ENCODE results near the gene SNRNP35. TPM values are rescaled to one million over a fixed set of nuclear protein-coding genes. Genes with fewer than 3 reads are reported as not detected.
A peak's percentile ranks its signal among the peaks of the same experiment; 100 is the strongest.
"Not testable (repeated sequence)": the region's sequence is repeated elsewhere in the genome, so short reads cannot be mapped to it uniquely, and the experiment has no call there.

SNRNP35 gene
- total and polyA plus RNA-seq, 3 donors from 2014 or later = 16.5 to 32.0 (median 31.7) TPM

DNA sequence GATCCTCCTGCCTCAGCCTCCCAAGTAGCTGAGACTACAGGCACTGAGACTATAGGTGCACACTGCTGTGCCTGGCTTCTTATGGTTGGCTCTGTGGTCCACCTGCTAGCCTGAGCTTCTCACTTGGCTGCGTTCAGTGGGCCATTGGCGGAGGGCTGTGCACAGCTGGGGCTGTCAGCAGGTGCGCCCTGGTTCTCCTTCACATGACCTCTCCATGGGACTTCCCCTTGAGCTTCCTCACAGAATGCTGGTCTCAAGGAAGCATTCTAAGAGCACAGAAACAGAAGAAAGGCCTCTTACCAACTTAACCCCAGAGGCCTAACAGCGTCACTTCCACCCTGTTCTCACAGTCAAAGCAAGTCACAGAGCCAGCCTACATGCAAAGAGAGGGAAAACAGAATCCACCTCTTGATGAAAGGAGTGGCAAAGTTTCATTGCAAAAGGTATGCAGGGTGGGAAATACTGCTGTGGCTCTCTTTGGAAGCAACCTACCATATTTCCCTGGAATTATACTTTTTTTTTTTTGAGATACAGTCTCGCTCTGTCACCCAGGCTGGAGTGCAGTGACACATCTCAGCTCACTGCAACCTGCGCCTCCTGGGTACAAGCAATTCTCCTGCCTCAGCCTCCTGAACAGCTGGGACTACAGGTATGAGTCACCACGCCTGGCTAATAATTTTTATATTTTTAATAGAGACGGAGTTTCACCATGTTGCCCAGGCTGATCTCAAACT is 30.7 kb upstream of the SNRNP35 start:
- WGBS, 2 donors = 93 to 96% methylated on average over 8 of the region's 8 CpGs
- no peak for DNase-seq
- no peaks in the 10 kb centered on the region for H3K9me3 ChIP-seq
- intact Hi-C loops (cut with DNase I; ENCODE audit: low total_unique reads) = no loop called here
- TF ChIP-seq CTCF (IDR thresholded peaks at IDR 0.05) = no peak
- no peak for TF ChIP-seq POLR2A (IDR thresholded peaks at IDR 0.05)
- no peaks in the 10 kb centered on the region for H3K27me3 ChIP-seq
- H3K36me3 ChIP-seq (ENCODE audit: low read depth, missing control alignments) = no peaks in the 10 kb centered on the region
- no peak overlapping the region for H3K27ac ChIP-seq
- H3K4me3 ChIP-seq = no peak overlapping the region
- no peaks in the 10 kb centered on the region for H3K4me1 ChIP-seq

- no peaks in the 10 kb centered on the region for H3K36me3 ChIP-seq (ENCODE audit: low read depth, missing control alignments)
- peaks cover 4% of the 10 kb centered on the region for H3K4me1 ChIP-seq
- no peak for DNase-seq
- WGBS, 2 donors = 78 to 84% methylated on average over 6 of the region's 6 CpGs
- no peak overlapping the region for H3K4me3 ChIP-seq
- no peak overlapping the region for H3K27ac ChIP-seq
- TF ChIP-seq POLR2A (IDR thresholded peaks at IDR 0.05) (no peak), CTCF (IDR thresholded peaks at IDR 0.05) (no peak)
- no peaks in the 10 kb centered on the region for H3K9me3 ChIP-seq
- intact Hi-C loops (cut with DNase I; ENCODE audit: low total_unique reads) = no loop called here
- H3K27me3 ChIP-seq = no peaks in the 10 kb centered on the region
These were observed 29.3 kb upstream of the SNRNP35 start for GRCh38 chr12:123428591-123428990.

DNA sequence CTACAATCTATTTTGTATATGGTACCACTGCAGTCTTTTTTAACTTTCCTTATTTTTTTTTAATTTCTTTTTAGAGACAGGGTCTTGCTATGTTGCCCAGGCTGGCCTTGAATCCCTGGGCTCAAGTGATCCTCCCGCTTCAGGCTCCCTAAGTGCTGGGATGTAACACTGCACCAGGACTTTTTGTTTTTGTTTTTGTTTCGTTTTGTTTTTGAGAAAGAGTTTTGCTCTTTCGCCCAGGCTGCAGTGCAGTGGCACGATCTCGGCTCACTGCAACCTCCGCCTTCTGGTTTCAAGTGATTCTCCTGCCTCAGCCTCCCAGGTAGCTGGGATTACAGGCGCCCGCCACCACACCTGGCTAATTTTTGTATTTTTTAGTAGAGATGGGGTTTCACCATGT is 28.8 kb upstream of the SNRNP35 start:
- H3K9me3 ChIP-seq; H3K27ac ChIP-seq; H3K36me3 ChIP-seq (ENCODE audit: low read depth, missing control alignments); H3K27me3 ChIP-seq; intact Hi-C loops (cut with DNase I; ENCODE audit: low total_unique reads); H3K4me3 ChIP-seq; DNase-seq; H3K4me1 ChIP-seq: not testable (repeated sequence)
- 93 to 95% methylated on average over 8 of the region's 8 CpGs for WGBS, 2 donors

DNA sequence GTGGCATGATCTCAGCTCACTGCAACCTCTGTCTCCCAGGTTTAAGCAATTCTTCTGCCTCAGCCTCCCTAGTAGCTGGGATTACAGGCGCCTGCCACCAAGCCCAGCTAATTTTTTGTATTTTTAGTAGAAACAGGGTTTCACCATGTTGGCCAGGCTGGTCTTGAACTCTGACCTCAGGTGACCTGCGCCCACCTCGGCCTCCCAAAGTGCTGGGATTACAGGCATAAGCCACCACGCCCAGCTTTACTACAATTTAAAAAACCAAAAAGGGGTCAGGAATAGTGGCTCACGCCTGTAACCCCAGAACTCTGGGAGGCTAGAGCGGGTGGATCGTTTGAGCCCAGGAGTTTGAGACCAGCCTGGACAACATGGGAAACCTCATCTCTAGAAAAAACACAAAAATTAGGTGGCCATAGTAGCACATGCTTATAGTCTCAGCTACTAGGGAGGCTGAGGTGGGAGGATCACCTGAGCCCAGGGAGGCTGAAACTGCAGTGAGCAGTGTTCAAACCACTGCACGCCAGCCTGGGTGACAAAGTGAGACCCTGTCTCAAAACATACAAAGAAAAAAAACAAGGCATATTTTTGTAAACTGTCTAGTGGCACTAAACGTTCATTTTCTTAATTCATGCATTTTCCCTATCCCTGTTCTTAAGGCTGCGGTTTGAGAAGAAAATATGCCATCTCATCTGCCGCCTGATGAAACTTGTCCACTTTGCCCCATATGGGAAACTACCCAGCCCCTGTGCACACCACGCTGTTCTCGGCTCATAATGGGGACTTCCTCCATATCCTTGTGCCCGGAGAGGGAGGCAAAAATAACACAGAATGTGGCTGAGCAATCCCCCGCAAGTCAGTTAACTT is 25.8 kb upstream of the SNRNP35 start:
- Histone ChIP-seq H3K27ac (peak overlapping the region in 1 of 2 donors; percentile 8), H3K4me1 (peaks cover 13% of the 10 kb centered on the region)
- H3K36me3 ChIP-seq (ENCODE audit: low read depth, missing control alignments); H3K9me3 ChIP-seq; DNase-seq; H3K27me3 ChIP-seq; intact Hi-C loops (cut with DNase I; ENCODE audit: low total_unique reads); H3K4me3 ChIP-seq: not testable (repeated sequence)
- WGBS, 2 donors = 75 to 79% methylated on average over 15 of the region's 15 CpGs

DNA sequence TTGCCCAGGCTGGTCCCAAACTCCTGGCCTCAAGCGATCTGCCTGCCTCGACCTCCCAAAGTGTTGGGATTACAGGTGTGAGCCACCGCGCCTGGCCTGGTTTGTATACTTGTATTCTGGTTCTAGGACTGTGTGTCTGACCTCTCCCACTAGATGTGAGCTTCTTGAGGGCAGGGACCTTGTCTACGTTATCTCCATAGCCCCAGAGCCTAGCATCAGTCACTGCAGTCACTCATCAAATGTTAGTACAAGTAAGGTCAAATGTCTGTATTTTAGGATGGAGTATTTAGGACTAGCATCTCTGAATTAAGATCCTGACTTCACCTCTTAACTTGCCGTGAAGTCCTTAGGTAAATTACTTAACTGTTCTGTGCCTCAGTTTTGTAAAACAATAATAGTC is 24.3 kb upstream of the SNRNP35 start:
- intact Hi-C loops (cut with DNase I; ENCODE audit: low total_unique reads) = no loop called here
- no peak for TF ChIP-seq CTCF (IDR thresholded peaks at IDR 0.05)
- no peak for TF ChIP-seq POLR2A (IDR thresholded peaks at IDR 0.05)
- DNase-seq = no peak
- Histone ChIP-seq H3K4me3 (no peak overlapping the region), H3K9me3 (no peaks in the 10 kb centered on the region), H3K4me1 (peaks cover 13% of the 10 kb centered on the region), H3K27ac (peak overlapping the region; percentile 8 to 31), H3K27me3 (no peaks in the 10 kb centered on the region), H3K36me3 (ENCODE audit: low read depth, missing control alignments) (no peaks in the 10 kb centered on the region)
- WGBS, 2 donors = 92 to 93% methylated on average over 6 of the region's 6 CpGs

All from testis (tissue), 3 donors.